ENCODE results near the gene CDC45.

The CDC45 gene

DNA sequence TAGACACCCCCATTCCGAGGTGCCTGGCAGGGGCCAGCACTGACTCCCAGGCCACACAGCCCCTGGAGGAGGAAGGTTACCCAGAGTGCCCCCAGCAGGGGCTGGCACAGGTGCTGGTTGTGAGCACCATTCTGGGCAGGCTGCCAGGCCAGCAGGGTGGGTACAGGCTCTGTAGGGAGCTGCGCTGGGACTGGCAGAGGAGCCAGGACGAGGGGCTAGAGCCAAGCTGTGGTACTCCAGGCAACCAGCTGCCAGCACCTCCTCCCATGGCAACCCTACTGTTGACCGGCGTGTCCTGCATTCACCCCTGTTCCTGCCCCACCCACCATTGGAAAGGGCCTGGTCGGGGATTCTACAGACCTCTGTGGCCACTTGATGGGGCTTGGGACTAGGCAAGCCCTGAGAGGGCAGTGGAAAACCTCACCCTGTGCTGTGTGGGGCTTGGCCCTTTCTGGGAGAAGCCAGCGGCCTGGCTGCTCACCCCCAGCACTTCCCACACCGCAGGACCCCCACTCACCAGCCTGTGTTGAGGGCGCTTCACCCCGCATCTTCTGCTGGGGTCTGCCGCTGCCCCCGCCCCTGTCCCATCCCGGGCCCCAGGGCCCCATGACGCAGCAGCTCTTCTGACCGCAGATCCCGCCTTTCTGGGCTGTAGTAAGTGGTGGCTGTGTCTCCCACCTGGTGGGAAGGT lies 42.6 kb downstream of the CDC45 start:
- TF ChIP-seq, protein P1, sequence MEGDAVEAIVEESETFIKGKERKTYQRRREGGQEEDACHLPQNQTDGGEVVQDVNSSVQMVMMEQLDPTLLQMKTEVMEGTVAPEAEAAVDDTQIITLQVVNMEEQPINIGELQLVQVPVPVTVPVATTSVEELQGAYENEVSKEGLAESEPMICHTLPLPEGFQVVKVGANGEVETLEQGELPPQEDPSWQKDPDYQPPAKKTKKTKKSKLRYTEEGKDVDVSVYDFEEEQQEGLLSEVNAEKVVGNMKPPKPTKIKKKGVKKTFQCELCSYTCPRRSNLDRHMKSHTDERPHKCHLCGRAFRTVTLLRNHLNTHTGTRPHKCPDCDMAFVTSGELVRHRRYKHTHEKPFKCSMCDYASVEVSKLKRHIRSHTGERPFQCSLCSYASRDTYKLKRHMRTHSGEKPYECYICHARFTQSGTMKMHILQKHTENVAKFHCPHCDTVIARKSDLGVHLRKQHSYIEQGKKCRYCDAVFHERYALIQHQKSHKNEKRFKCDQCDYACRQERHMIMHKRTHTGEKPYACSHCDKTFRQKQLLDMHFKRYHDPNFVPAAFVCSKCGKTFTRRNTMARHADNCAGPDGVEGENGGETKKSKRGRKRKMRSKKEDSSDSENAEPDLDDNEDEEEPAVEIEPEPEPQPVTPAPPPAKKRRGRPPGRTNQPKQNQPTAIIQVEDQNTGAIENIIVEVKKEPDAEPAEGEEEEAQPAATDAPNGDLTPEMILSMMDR (IDR thresholded peaks at IDR 0.05; ENCODE audit: borderline replicate concordance, control extremely low read depth, extremely low read depth, insufficient read depth, missing control alignments) = no peak
- in situ Hi-C loops (cut with MboI; ENCODE audit: low sequenced_read_pairs, unreplicated experiment) = no loop called here
- no peak for DNase-seq (ENCODE audit: low spot score)

DNA sequence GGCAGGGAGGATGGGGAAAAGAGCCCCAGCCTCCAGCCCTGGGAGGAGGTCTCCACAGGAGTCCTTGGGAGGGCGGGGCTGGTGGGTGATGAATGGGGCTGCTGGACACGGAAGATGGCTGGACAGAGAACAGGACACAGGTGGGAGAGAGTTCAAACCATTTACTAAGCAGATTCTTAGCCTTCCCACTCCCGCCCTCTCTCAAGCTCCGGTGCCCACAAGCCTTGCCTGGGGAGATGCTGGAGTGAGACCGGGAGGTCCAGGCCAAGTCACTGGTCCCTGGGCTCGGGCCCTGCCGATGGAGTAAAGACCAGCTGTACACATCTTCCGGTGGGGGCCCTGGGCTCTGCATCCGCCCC lies 43.1 kb downstream of the CDC45 start:
- TF ChIP-seq, protein P1 (IDR thresholded peaks at IDR 0.05; ENCODE audit: borderline replicate concordance, control extremely low read depth, extremely low read depth, insufficient read depth, missing control alignments) = no peak
- in situ Hi-C loops (cut with MboI; ENCODE audit: low sequenced_read_pairs, unreplicated experiment) = no loop called here
- no peak for DNase-seq (ENCODE audit: low spot score)

DNA sequence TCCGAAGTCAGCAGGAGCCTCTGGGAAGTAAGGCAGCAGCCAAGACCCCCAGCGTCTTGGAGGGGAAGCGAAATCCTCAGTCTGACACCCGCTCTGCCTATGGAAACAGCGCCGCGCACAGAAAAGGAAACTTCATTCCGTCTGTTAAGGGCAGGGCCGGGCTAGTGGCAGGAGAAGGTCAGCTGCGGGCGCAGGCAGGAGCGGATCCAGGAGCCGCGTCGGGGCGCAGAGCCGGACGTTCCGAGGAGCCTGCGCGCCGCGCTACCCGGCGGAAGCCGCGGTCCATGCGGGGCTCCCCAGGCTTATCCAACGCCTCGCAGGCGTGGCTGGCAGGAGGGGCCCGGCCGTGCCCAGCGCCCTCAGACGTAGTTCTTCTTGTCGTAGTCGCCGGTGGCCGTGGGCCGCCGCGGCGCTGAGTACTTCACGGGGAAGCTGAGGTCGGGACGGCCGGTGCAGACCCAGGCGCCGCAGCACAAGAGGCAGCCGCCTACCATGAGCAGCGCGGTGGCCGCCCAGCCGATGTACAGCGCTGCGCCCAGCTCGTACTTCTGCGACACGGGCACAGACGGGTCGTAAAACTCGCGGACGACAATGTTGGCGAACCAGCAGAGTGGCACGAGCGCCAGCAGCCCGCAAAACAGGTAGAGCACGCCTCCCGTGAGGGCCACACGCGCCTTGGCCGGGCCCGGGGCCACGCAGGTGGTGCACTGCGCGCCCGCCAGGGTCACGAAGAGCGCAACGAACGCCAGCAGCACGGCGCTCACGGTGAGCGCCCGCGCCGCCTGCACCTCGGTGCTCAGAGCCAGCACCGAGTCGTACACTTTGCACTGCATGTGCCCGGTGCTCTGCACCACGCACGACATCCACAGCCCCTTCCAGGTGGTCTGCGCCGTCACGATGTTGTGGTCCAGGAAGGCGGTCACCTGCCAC lies 43.8 kb downstream of the CDC45 start:
- in situ Hi-C loops (cut with MboI; ENCODE audit: low sequenced_read_pairs, unreplicated experiment) = no loop called here
- no peak for DNase-seq (ENCODE audit: low spot score)
- TF ChIP-seq, protein P1 (IDR thresholded peaks at IDR 0.05; ENCODE audit: borderline replicate concordance, control extremely low read depth, extremely low read depth, insufficient read depth, missing control alignments) = no peak

DNA sequence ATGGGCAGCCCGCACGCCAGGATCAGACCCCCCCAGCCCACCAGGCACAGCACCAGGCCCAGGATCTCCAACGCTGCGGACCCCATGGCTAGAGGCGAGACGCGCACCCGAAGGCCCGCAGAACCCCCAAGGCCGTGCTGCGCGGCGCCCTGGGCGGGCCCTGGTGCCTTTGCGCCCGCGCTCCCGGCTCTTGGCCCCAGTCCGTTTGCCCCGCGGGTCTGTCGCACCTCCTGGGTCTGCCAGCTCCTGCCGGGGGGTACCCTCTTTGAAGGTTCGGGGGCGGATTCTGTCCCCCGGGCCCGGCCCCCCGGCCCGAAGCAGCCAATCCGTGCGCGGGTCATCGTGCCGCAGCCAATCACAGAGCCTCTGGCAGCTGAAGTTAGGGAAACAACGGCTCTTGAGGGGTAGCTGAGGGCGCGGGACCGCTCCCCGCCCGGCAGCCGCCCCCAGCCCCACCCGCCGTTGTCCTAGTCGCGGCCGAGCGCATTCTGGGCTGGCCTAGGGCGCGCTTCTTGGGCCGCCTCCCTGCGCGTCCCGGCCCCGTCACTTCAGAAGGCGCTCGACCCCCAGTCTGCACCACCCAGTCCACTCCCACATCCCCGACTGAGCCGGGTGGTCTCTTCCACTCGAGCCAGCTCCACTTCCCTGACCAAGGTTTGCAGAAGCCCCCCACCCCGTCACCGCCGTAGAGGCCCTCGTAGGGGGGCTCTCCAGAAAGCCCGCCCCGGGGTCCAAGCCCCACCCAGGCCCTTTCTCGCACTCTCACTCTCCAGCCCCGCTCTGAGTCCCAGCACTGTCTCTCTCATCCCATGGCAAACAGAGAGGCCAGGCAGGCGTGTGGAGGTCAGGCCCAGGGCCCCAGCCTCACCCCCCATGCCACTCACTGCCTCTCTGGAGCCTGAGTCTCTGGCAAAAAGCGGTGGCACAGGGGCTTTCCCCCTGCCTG lies 44.7 kb downstream of the CDC45 start, which contains the start of gene CLDN5:
CLDN5 (minus strand) TSS at position 241 of the 946 bp plus-strand sequence; CDS start at position 86, 155 bp downstream.
- in situ Hi-C loops (cut with MboI; ENCODE audit: low sequenced_read_pairs, unreplicated experiment) = no loop called here
- no peak for DNase-seq (ENCODE audit: low spot score)
- TF ChIP-seq, protein P1 (IDR thresholded peaks at IDR 0.05; ENCODE audit: borderline replicate concordance, control extremely low read depth, extremely low read depth, insufficient read depth, missing control alignments) = no peak

DNA sequence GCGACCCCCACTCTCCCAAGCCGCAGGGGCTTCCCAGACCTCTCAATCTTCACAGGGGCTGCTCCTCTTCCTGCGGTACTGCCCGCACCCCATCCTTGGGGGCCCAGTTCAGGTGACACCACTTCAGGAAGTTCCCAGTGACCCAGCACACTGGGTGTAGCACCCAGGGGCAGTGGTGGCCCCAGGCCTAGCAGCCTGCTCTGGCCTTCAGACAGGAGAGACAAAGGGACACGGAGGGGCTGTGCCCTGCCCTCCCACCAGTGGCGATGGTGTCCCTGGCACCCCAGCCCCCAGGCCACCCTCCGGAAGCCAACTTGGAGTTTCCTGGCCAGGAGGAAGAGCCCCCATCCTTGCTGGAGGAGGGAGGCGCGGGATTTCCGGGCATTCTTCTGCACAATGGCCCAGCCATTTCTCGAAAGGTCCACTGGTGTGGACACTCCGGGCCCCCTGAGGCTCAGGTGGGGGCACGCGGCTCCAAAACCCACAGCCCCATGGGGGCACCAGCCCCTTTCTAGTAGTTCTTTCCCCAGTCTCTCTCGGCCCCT lies 45.5 kb downstream of the CDC45 start:
- in situ Hi-C loops (cut with MboI; ENCODE audit: low sequenced_read_pairs, unreplicated experiment) = no loop called here
- TF ChIP-seq, protein P1 (IDR thresholded peaks at IDR 0.05; ENCODE audit: borderline replicate concordance, control extremely low read depth, extremely low read depth, insufficient read depth, missing control alignments) = no peak
- DNase-seq (ENCODE audit: low spot score) = no peak

All from GM13976 (cell line).